Upper lobe of left lung (tissue), 6 donors: Measurements from ENCODE around the gene ZNF621. TPM values are rescaled to one million over a fixed set of nuclear protein-coding genes. Genes with fewer than 3 reads are reported as not detected.
"Not testable (repeated sequence)": the region's sequence is repeated elsewhere in the genome, so short reads cannot be mapped to it uniquely, and the experiment has no call there.

Source experiments
- ATAC-seq, 2 donors: fragments of 200-7000 bp; cut with Tn5 transposase; one replicate each; pipeline ENCODE4 v1.9.1; 2022; ENCODE audit warnings: mild to moderate bottlenecking in 2 of 2, moderate library complexity in 2 of 2; ENCODE audit not compliant: low FRiP score in 2 of 2
- DNase-seq, 2 donors: peaks; one replicate each; pipeline ENCODE4 v3.0.0-alpha.2; 2019 to 2020
- H3K27ac ChIP-seq, 4 donors: fragments of 200-600 bp; sonication (generic); one replicate each; pipeline ENCODE4 v1.5.1; 2016 to 2019
- H3K27me3 ChIP-seq, 4 donors: fragments of 200-600 bp; sonication (generic); one replicate each; pipeline ENCODE4 v1.5.1; 2017 to 2019
- H3K36me3 ChIP-seq, 4 donors: fragments of 200-600 bp; sonication (generic); one replicate each; pipeline ENCODE4 v1.5.1; 2016 to 2019
- H3K4me1 ChIP-seq, 4 donors: fragments of 200-600 bp; sonication (generic); one replicate each; pipeline ENCODE4 v1.5.1; 2018 to 2019
- H3K4me3 ChIP-seq, 4 donors: fragments of 200-600 bp; sonication (generic); one replicate each; pipeline ENCODE4 v1.5.1; 2017 to 2019; ENCODE audit warnings: mild to moderate bottlenecking in 2 of 4, moderate library complexity in 1 of 4
- H3K9me3 ChIP-seq, 4 donors: fragments of 200-600 bp; sonication (generic); one replicate each; pipeline ENCODE4 v1.5.1; 2018 to 2019
- EP300 ChIP-seq, 4 donors: sonication (generic); formaldehyde crosslinking; IDR thresholded peaks; one replicate each; pipeline ENCODE4 v1.5.1; 2017; ENCODE audit warnings: antibody characterized with exemption in 4 of 4, control low read depth in 2 of 4
- POLR2A ChIP-seq, 4 donors: fragments of 450-650 bp; IDR thresholded peaks; one replicate each; pipeline ENCODE4 v1.5.1; 2016 to 2017; ENCODE audit warnings: antibody characterized with exemption in 4 of 4, mild to moderate bottlenecking in 2 of 4
- POLR2AphosphoS5 ChIP-seq, 2 donors: sonication (generic); formaldehyde crosslinking; IDR thresholded peaks; one replicate each; pipeline ENCODE4 v1.5.1; 2017; ENCODE audit warnings: antibody characterized with exemption in 2 of 2
- WGBS, 2 donors: methylation state at CpG; one replicate each; pipeline ENCODE4 v1.1.5; 2017 to 2018; 5-methylcytosine and 5-hydroxymethylcytosine counted together
- total RNA-seq, 6 donors: library from RNA; depleted of rRNA in 4 of 6; stranded (reverse); fragments of >200 nt in 4 of 6; gene quantifications; one replicate each; pipeline versions ENCODE4 v1.1.0 to v1.2.1, GENCODE V29; 2016 to 2021
- TF ChIP-seq, protein P1 (sequence below), 6 experiments: fragments of 450-650 bp in 4 of 6; fragments of 200-600 bp in 2 of 6; sonication (generic) in 2 of 6; IDR thresholded peaks; one replicate each; pipeline ENCODE4 v1.5.1; 2016 to 2019; ENCODE audit warnings: antibody characterized with exemption in 6 of 6
- donor health status: DM: no; HTN: no; CAD: no; lungs with moderate emphysema.
- donor health status: DM: no; HTN: yes; CAD: no; lungs with severe emphysema.

ZNF621 gene
- total RNA-seq, 6 donors from 2014 or later: 14.3 to 39.8 (median 17.6) TPM

DNA sequence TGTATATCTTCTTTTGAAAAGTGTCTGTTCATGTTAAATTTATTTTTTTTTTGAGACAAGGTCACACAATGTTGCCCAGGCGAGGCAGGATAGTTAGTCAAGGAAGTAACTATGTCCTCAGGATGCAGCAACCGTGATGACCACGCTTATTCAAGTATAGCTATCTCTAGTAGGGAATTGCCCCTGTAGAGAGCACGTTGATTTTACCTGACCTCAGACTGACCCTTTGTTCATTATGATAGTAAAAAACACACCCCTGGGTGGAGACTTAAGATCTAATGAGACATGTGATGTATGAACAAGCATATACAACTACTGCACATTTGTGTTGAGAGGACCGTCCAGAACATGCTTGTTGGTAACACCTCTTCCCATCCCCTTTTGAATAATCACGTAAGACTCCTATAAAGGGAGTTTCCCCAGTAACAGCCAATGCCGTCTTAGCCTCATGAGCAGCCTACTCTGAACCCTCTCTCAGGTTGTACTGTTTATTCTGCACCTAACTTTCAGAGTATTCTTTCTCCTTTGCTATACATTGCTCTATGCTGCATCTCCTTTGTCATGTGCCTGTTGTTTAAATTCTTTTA is 32.9 kb downstream of the ZNF621 start:
- H3K36me3 ChIP-seq: no peaks in the 10 kb centered on the region
- ATAC-seq (no peak), DNase-seq (no peak)
- H3K4me1 ChIP-seq: no peaks in the 10 kb centered on the region
- no peak overlapping the region for H3K27ac ChIP-seq
- WGBS, 2 donors: 76 to 91% methylated on average over 7 of the region's 7 CpGs
- no peaks in the 10 kb centered on the region for H3K27me3 ChIP-seq
- H3K4me3 ChIP-seq: no peak overlapping the region
- H3K9me3 ChIP-seq: no peaks in the 10 kb centered on the region
- no peak for TF ChIP-seq POLR2AphosphoS5 (IDR thresholded peaks at IDR 0.05)
- TF ChIP-seq, protein P1, sequence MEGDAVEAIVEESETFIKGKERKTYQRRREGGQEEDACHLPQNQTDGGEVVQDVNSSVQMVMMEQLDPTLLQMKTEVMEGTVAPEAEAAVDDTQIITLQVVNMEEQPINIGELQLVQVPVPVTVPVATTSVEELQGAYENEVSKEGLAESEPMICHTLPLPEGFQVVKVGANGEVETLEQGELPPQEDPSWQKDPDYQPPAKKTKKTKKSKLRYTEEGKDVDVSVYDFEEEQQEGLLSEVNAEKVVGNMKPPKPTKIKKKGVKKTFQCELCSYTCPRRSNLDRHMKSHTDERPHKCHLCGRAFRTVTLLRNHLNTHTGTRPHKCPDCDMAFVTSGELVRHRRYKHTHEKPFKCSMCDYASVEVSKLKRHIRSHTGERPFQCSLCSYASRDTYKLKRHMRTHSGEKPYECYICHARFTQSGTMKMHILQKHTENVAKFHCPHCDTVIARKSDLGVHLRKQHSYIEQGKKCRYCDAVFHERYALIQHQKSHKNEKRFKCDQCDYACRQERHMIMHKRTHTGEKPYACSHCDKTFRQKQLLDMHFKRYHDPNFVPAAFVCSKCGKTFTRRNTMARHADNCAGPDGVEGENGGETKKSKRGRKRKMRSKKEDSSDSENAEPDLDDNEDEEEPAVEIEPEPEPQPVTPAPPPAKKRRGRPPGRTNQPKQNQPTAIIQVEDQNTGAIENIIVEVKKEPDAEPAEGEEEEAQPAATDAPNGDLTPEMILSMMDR (IDR thresholded peaks at IDR 0.05): no peak
- no peak for TF ChIP-seq EP300 (IDR thresholded peaks at IDR 0.05)
- TF ChIP-seq POLR2A (IDR thresholded peaks at IDR 0.05): no peak

DNA sequence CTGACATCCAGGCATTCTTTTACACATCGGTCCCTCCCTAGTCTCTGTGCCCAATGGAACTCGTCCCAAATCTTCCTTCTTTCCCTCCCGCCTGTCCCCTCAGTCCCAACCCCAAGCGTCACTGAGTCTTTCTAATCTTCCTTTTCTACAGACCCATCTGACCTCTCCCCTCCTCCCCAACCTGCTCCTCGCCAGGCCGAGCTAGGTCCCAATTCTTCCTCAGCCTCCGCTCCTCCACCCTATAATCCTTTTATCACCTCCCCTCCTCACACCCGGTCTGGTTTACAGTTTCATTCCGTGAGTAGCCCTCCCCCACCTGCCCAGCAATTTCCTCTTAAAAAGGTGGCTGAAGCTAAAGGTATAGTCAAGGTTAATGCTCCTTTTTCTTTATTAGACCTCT is 37.7 kb downstream of the ZNF621 start:
- H3K27me3 ChIP-seq, H3K27ac ChIP-seq, H3K36me3 ChIP-seq, H3K4me1 ChIP-seq, H3K4me3 ChIP-seq, ATAC-seq, H3K9me3 ChIP-seq, DNase-seq: not testable (repeated sequence)
- 87 to 92% methylated on average over 9 of the region's 9 CpGs for WGBS, 2 donors

- WGBS, 2 donors: 76 to 83% methylated on average over 5 of the region's 5 CpGs
Observed at GRCh38 chr3:40565629-40566028, 40.9 kb downstream of the ZNF621 start.

DNA sequence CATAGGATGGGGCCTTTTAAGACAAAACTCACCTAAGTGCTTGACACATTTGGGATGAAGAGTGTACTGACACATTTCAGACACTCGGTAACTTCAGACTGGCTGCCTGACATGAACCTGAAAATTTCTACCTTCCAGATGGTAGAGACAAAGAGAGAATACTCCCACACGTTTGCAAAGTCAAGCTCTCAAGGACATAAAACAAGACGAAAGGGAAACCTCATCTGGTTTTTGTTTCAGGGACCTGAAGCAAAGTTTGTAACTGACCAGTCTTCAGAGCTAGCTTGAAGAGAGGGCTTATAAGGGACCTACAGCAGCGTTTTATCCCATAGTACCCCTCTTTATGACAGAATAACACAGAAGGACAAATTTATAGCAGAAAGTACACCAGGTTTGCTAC is 41.9 kb downstream of the ZNF621 start:
- H3K27ac ChIP-seq: no peak overlapping the region
- H3K4me1 ChIP-seq: no peaks in the 10 kb centered on the region
- no peaks in the 10 kb centered on the region for H3K9me3 ChIP-seq
- DNase-seq (no peak), ATAC-seq (no peak)
- no peaks in the 10 kb centered on the region for H3K36me3 ChIP-seq
- H3K4me3 ChIP-seq: no peak overlapping the region
- WGBS, 2 donors: 76 to 89% methylated on average over 4 of the region's 4 CpGs
- no peaks in the 10 kb centered on the region for H3K27me3 ChIP-seq
- TF ChIP-seq POLR2AphosphoS5 (IDR thresholded peaks at IDR 0.05): no peak
- no peak for TF ChIP-seq POLR2A (IDR thresholded peaks at IDR 0.05)
- TF ChIP-seq, protein P1 (IDR thresholded peaks at IDR 0.05): no peak
- no peak for TF ChIP-seq EP300 (IDR thresholded peaks at IDR 0.05)

More at GRCh38 chr3:40565629-40566028, 40.9 kb downstream of the ZNF621 start:
- not testable (repeated sequence) for H3K27ac ChIP-seq, H3K9me3 ChIP-seq, H3K4me3 ChIP-seq, H3K36me3 ChIP-seq, H3K27me3 ChIP-seq, DNase-seq, ATAC-seq, H3K4me1 ChIP-seq

- Histone ChIP-seq H3K9me3 (no peaks in the 10 kb centered on the region), H3K4me1 (no peaks in the 10 kb centered on the region), H3K4me3 (no peak overlapping the region), H3K36me3 (no peaks in the 10 kb centered on the region), H3K27ac (no peak overlapping the region), H3K27me3 (no peaks in the 10 kb centered on the region)
- DNase-seq: no peak
- WGBS, 2 donors: 43 to 54% methylated on average over 2 of the region's 2 CpGs
- no peak for ATAC-seq
- TF ChIP-seq EP300 (IDR thresholded peaks at IDR 0.05): no peak
- TF ChIP-seq, protein P1 (IDR thresholded peaks at IDR 0.05): no peak
- no peak for TF ChIP-seq POLR2AphosphoS5 (IDR thresholded peaks at IDR 0.05)
- TF ChIP-seq POLR2A (IDR thresholded peaks at IDR 0.05): no peak
Observed at GRCh38 chr3:40572588-40572987, 47.8 kb downstream of the ZNF621 start.

- WGBS, 2 donors: 93 to 97% methylated on average over 2 of the region's 2 CpGs
- TF ChIP-seq POLR2A (IDR thresholded peaks at IDR 0.05): no peak
- TF ChIP-seq, protein P1 (IDR thresholded peaks at IDR 0.05): no peak
- no peak for TF ChIP-seq EP300 (IDR thresholded peaks at IDR 0.05)
- TF ChIP-seq POLR2AphosphoS5 (IDR thresholded peaks at IDR 0.05): no peak
- no peak for ATAC-seq
Observed at GRCh38 chr3:40574050-40574449, 49.3 kb downstream of the ZNF621 start.

More at GRCh38 chr3:40574050-40574449, 49.3 kb downstream of the ZNF621 start:
- H3K36me3 ChIP-seq: no peaks in the 10 kb centered on the region
- H3K27me3 ChIP-seq: no peaks in the 10 kb centered on the region
- no peaks in the 10 kb centered on the region for H3K9me3 ChIP-seq
- no peaks in the 10 kb centered on the region for H3K4me1 ChIP-seq
- H3K27ac ChIP-seq: no peak overlapping the region
- H3K4me3 ChIP-seq: no peak overlapping the region
- DNase-seq: no peak
